HepG2 (cell line): ENCODE measurements around the gene WNK2. TPM values are rescaled to one million over a fixed set of nuclear protein-coding genes. Genes with fewer than 3 reads are reported as not detected.

ENCODE experiments used
- ATAC-seq: fragments of 200-7000 bp; cut with Tn5 transposase; 3 replicates; pipeline ENCODE4 v1.9.1; 2020; ENCODE audit warnings: mild to moderate bottlenecking, moderate library complexity
- BruUV-seq: library from RNA; stranded (reverse); fragments of 400-500 nt; replicated peaks from 2 replicates; lab custom pipeline; 2021; lab: Mats Ljungman, UMichigan
- CTCF ChIA-PET: fragments of 300-600 bp; formaldehyde crosslinking; extraction: SDS; loops from one replicate; lab custom pipeline; 2021; ENCODE audit warnings: low total read pairs, inconsistent platforms, low intra/inter-chr PET ratio; lab: Yijun Ruan, JAX
- POLR2A ChIA-PET: fragments of 350-600 bp; sonication (Branson Sonifier 250); formaldehyde crosslinking; loops from one replicate; lab custom pipeline; 2020; ENCODE audit warnings: antibody characterized with exemption, inconsistent platforms; lab: Yijun Ruan, JAX
- DNase-seq: peaks from one replicate; pipeline ENCODE4 v3.0.0-alpha.2; 2015; ENCODE audit warnings: low spot score
- FAIRE-seq: peaks from 3 replicates; lab custom pipeline; 2011; peaks lifted over from hg19 to GRCh38; lab: Jason Lieb, UNC
- H2AFZ ChIP-seq: one replicate; pipeline ENCODE4 v1.6.1; 2011; ENCODE audit warnings: low read length, inconsistent platforms
- H3K27ac ChIP-seq: fragments of 300-600 bp; 3 replicates; pipeline ENCODE4 v1.8.0; 2011; ENCODE audit warnings: mixed run types, mild to moderate bottlenecking, mixed read lengths, low read length, inconsistent platforms; ENCODE audit not compliant: insufficient read depth; ENCODE audit errors: extremely low read length
- H3K27me3 ChIP-seq, 2 experiments: fragments of 200-600 bp in 1 of 2; 2 replicates in 1 of 2; 3 replicates in 1 of 2; pipeline versions ENCODE4 v1.6.0 to v1.8.0; 2011; ENCODE audit warnings: low read length in 2 of 2, mild to moderate bottlenecking in 2 of 2, moderate library complexity in 2 of 2, inconsistent platforms in 1 of 2; ENCODE audit not compliant: insufficient read depth in 2 of 2, control insufficient read depth in 1 of 2
- H3K36me3 ChIP-seq, 2 experiments: fragments of 200-600 bp in 1 of 2; replicated peaks in 1 of 2; 2 replicates in 1 of 2; 3 replicates in 1 of 2; pipeline versions ENCODE4 v1.5.1 to v1.8.0; 2011; ENCODE audit warnings: low read length in 2 of 2, inconsistent platforms in 1 of 2; ENCODE audit not compliant: insufficient read depth in 2 of 2, control insufficient read depth in 1 of 2
- H3K4me1 ChIP-seq: 2 replicates; pipeline ENCODE4 v1.5.1; 2012; ENCODE audit warnings: low read length, inconsistent platforms; ENCODE audit not compliant: insufficient read depth
- H3K4me2 ChIP-seq: 2 replicates; pipeline ENCODE4 v1.6.0; 2011; ENCODE audit warnings: low read depth, low read length, inconsistent platforms
- H3K4me3 ChIP-seq, 3 experiments: fragments of 200-600 bp in 1 of 3; sonication (generic), shearing (Covaris generic) in 1 of 3; replicated peaks in 1 of 3; 2 replicates each; pipeline ENCODE4 v1.5.1; 2011 to 2016; ENCODE audit warnings: low read length in 3 of 3, inconsistent platforms in 2 of 3, low read depth in 2 of 3, mild to moderate bottlenecking in 2 of 3, control low read depth in 1 of 3, mixed read lengths in 1 of 3; ENCODE audit not compliant: insufficient read depth in 1 of 3
- H3K79me2 ChIP-seq: one replicate; pipeline ENCODE4 v1.6.1; 2011; ENCODE audit warnings: low read length, inconsistent platforms; ENCODE audit not compliant: insufficient read depth
- H3K9ac ChIP-seq: 2 replicates; pipeline ENCODE4 v1.6.0; 2011; ENCODE audit warnings: mild to moderate bottlenecking, low read depth, low read length, inconsistent platforms; ENCODE audit not compliant: insufficient read depth
- H3K9me3 ChIP-seq: 2 replicates; pipeline ENCODE4 v1.5.1; 2012; ENCODE audit warnings: mild to moderate bottlenecking, low read length
- H4K20me1 ChIP-seq: 2 replicates; pipeline ENCODE4 v1.6.0; 2011; ENCODE audit warnings: inconsistent platforms, mild to moderate bottlenecking, low read length, moderate library complexity; ENCODE audit not compliant: insufficient read depth
- HOMEZ ChIP-seq: IDR thresholded peaks from 2 replicates; pipeline ENCODE4 v1.6.1; 2016; ENCODE audit warnings: low read depth
- MED1 ChIP-seq: sonication (generic); formaldehyde crosslinking; IDR thresholded peaks from 2 replicates; pipeline ENCODE4 v1.4.0; 2020; ENCODE audit warnings: missing genetic modification reagents
- RNF219 ChIP-seq: sonication (generic); formaldehyde crosslinking; IDR thresholded peaks from 2 replicates; pipeline ENCODE4 v1.5.0; 2020; ENCODE audit warnings: mild to moderate bottlenecking, missing genetic modification reagents
- SAP130 ChIP-seq: IDR thresholded peaks from 2 replicates; pipeline ENCODE4 v1.6.1; 2016; ENCODE audit warnings: low read depth
- ZNF101 ChIP-seq: sonication (generic); formaldehyde crosslinking; IDR thresholded peaks from 2 replicates; pipeline ENCODE4 v1.4.0; 2020; ENCODE audit warnings: mild to moderate bottlenecking, low read depth, missing genetic modification reagents, borderline replicate concordance
- ZNF446 ChIP-seq: sonication (generic); formaldehyde crosslinking; IDR thresholded peaks from 2 replicates; pipeline ENCODE4 v1.5.0; 2020; ENCODE audit warnings: mild to moderate bottlenecking, missing genetic modification reagents
- ZNF512B ChIP-seq: sonication (generic); formaldehyde crosslinking; IDR thresholded peaks from 2 replicates; pipeline ENCODE4 v1.5.1; 2020; ENCODE audit warnings: missing genetic modification reagents, mild to moderate bottlenecking, borderline replicate concordance
- ZNF609 ChIP-seq: sonication (generic); formaldehyde crosslinking; IDR thresholded peaks from 2 replicates; pipeline ENCODE4 v1.4.0; 2020; ENCODE audit warnings: mild to moderate bottlenecking, missing genetic modification reagents, borderline replicate concordance
- WGBS: methylation state at CpG from one replicate; pipeline ENCODE4 v1.1.6; 2017; ENCODE audit warnings: low lambda C conversion rate; 5-methylcytosine and 5-hydroxymethylcytosine counted together
- in situ Hi-C: cut with HindIII; loops from 2 replicates; pipeline ENCODE4 v1.10.0; 2017; ENCODE audit warnings: low pct_unique_long_range_greater_than_20kb; ENCODE audit not compliant: extremely low pct_ligation_motif_present
- intact Hi-C: fragments of 100-400 bp; cut with micrococcal nuclease; formaldehyde crosslinking; loops from one replicate; pipeline ENCODE4 v1.10.0; 2022; ENCODE audit not compliant: unreplicated experiment
- polyA plus RNA-seq, 8 experiments: library from polyadenylated mRNA; depleted of rRNA in 3 of 8; stranded (reverse) in 7 of 8; unstranded in 1 of 8; fragments of >200 nt; fragmentation: Illumina TruSeq in 4 of 8; extraction: Trizol in 4 of 8; gene quantifications; 2 replicates each; pipeline versions ENCODE4 v1.2.1 to v1.2.3, GENCODE V29; 2011 to 2016; ENCODE audit warnings: low read depth in 4 of 8, missing spikeins in 1 of 8, mixed read lengths in 1 of 8; ENCODE audit not compliant: insufficient read depth in 1 of 8
- total RNA-seq, 5 experiments: library from RNA; depleted of rRNA; stranded (reverse); fragments of >200 nt; fragmentation: Illumina TruSeq; extraction: Trizol; gene quantifications; 2 replicates each; pipeline ENCODE4 v1.2.3, GENCODE V29; 2016; ENCODE audit warnings: low read depth in 1 of 5

The WNK2 gene
- total and polyA plus RNA-seq, 2 of the 13 experiments (the other 11 are each of a cell fraction or from before 2014, with no cell fraction given) = 10.5 to 12.0 TPM

- 0 out of 2 replicates have a peak, but pooled peaks have one; percentile 27 for TF ChIP-seq ZNF512B (CRISPR knock-in tag)
- 0 out of 2 replicates have a peak, but pooled peaks have one; percentile 15 for TF ChIP-seq RNF219
- TF ChIP-seq ZNF446 = no peak
- no peak for TF ChIP-seq ZNF101
Measured at GRCh38 chr9:93200989-93201334, 17.0 kb downstream of the WNK2 start (continued).

DNA sequence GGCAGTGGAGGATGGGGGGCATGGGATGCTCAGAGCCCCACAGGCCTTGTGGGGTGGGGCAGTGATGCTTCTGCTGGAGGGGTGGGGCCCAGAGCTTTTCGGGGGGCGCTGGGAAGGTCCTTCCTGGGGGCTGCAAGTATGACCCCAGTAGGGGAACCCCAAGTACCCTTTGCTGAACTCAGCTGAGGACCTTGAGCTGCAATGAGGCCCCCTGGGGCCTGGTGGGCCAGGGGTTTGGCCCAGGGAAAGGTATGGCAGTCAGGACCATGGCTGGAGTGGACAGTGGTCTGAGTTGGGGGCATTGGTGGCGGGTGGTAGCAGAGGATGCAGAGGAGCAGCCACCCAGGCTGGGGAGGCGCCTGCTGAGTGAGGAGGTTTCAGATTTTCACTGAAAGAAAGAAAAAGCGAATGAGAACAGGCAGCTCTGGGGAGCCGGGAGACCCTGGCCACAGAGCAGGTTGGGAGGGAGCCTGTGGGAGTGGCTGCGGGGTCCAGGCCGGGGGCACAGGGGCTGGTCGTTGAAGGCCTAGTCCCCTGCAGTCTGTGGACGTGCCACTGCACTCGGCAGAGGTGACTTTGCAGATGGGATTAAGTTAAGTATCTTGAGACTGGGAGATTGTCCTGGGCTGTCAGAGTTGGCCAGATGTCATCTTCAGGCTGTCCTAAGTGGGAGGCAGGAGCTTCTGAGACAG is 19.2 kb downstream of the WNK2 start:
- H2AFZ ChIP-seq = no peak overlapping the region
- H3K27ac ChIP-seq = peak overlapping the region; percentile 95
- peaks cover 3% of the 10 kb centered on the region; the same call in 1 of the 2 replicates for H4K20me1 ChIP-seq
- peaks cover 99% of the 10 kb centered on the region for H3K4me1 ChIP-seq
- ChIA-PET POLR2A (interaction anchor here (1.4 kb wide), 1 partner anchor 33 kb away, joined by 3 read pairs; no protein-coding TSS in a partner anchor), CTCF (no interaction called here)
- no peaks in the 10 kb centered on the region for H3K27me3 ChIP-seq
- intact Hi-C loops (no loop called here), in situ Hi-C loops (no loop called here)
- H3K36me3 ChIP-seq = no peaks in the 10 kb centered on the region
- DNase-seq (no peak), FAIRE-seq (peak; percentile 37), ATAC-seq (no peak)
- H3K9me3 ChIP-seq = no peaks in the 10 kb centered on the region
- H3K79me2 ChIP-seq = peaks cover 80% of the 10 kb centered on the region
- peak overlapping the region; percentile 40 to 77 (median 55) for H3K4me3 ChIP-seq
- 27% methylated on average over 8 of the region's 11 CpGs for WGBS
- no TSS peak for BruUV-seq
- H3K4me2 ChIP-seq = peak overlapping the region; percentile 95
- H3K9ac ChIP-seq = peak overlapping the region; percentile 93
- 0 out of 2 replicates have a peak, but pooled peaks have one; percentile 17 for TF ChIP-seq SAP130 (CRISPR knock-in tag)
- TF ChIP-seq ZNF609 (CRISPR knock-in tag) = 0 out of 2 replicates have a peak, but pooled peaks have one; percentile 17
- TF ChIP-seq HOMEZ (CRISPR knock-in tag) = no peak
- TF ChIP-seq MED1 = 0 out of 2 replicates have a peak, but pooled peaks have one; percentile 10
